Epithelial cell of prostate (primary cell): ENCODE data around the gene CELSR3.

Experiments
- DNase-seq: peaks from one replicate; pipeline ENCODE4 v3.0.0-alpha.2; 2011; ENCODE audit warnings: low read depth, low spot score
- H3K27ac ChIP-seq: fragments of 450-650 bp; 2 replicates; pipeline ENCODE4 v1.5.1; 2017; ENCODE audit warnings: mild to moderate bottlenecking

The CELSR3 gene

GRCh38 chr3:48662753-48663488 is at the start of gene CELSR3:
CELSR3 (minus strand) TSS chr3:48662886; CDS start chr3:48662634, 252 bp downstream.
- peak within 1 kb of the TSS; percentile 94 for H3K27ac ChIP-seq
- DNase-seq, result peak; percentile 68

- H3K27ac ChIP-seq, result peak overlapping the region; percentile 98
- no peak for DNase-seq
Measured at GRCh38 chr3:48711727-48712126, 49.0 kb upstream of the CELSR3 start.

- peak; percentile 82 for DNase-seq
- peak overlapping the region; percentile 98 for H3K27ac ChIP-seq
Measured at GRCh38 chr3:48709051-48709461, 46.4 kb upstream of the CELSR3 start.

GRCh38 chr3:48708481-48708889 is 45.8 kb upstream of the CELSR3 start:
- DNase-seq, result no peak
- H3K27ac ChIP-seq, result peak overlapping the region; percentile 98

DNA sequence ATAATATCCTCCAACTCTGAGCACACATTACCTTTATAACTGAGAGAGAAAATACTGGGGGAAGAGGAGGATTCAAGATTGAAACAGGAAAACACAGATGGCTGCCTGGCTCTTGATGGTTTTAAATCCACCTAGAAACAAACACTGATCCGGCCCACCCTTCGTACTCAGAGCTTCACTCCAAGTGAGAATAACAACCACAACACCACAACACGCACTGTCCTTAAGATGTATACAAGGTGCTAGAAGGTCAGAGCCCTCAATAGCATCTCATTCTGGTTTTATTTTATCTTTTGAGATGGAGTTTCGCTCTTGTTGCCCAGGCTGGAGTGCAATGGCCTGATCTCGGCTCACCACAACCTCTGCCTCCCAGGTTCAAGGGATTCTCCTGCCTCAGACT is 44.5 kb upstream of the CELSR3 start:
- no peak for DNase-seq
- peak overlapping the region; percentile 98 for H3K27ac ChIP-seq

DNA sequence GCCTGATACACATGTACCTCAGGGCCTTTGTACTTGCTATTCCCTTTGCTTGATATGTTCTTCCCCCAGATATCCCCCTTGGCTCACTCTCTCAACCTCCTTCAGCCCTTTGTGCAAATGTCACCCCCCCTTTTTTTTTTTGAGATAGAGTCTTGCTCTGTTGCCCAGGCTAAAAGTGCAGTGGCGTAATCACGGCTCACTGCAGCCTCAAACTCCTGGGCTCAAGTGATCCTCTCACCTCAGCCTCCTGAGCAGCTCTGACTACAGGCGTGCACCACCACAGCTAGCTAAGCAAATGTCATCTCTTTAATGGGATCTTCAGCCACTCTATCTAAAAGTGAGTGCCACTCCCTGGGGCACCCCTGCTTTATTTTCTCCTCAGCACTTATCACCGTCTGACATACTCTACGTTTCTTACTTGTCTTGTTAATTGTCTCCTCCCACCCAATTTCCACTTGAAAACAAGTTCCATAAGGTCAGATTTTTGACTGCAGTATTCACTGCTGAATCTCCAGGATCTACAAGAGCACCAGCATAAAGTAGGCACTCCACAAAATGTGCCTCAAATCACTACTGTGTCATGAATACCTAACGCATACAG is 39.7 kb upstream of the CELSR3 start:
- no peak overlapping the region for H3K27ac ChIP-seq
- no peak for DNase-seq

- DNase-seq, result no peak
- no peak overlapping the region for H3K27ac ChIP-seq
Measured at GRCh38 chr3:48700731-48701405, 38.2 kb upstream of the CELSR3 start.

DNA sequence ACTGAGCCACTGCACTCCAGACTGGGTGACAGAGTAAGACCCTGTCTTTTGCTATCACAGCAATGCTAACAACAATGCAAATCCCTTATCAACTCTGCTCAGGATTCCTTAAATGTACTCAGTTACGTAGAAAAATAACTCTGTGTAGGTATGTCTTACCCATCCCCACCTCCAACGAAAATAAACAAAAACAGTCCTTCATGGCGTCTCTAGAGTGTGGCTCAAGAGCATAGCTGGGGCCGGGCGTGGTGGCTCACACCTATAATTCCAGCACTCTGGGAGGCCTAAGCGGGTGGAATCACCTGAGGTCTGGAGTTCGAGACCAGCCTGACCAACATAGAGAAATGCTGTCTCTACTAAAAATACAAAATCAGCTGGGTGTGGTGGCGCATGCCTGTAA is 36.2 kb upstream of the CELSR3 start:
- H3K27ac ChIP-seq, result no peak overlapping the region
- no peak for DNase-seq

GRCh38 chr3:48697952-48698351 is 35.3 kb upstream of the CELSR3 start:
- H3K27ac ChIP-seq, result peak overlapping the region; percentile 5
- DNase-seq, result no peak

- peak overlapping the region; percentile 82 for H3K27ac ChIP-seq
- no peak for DNase-seq
Measured at GRCh38 chr3:48696601-48697000, 33.9 kb upstream of the CELSR3 start.

DNA sequence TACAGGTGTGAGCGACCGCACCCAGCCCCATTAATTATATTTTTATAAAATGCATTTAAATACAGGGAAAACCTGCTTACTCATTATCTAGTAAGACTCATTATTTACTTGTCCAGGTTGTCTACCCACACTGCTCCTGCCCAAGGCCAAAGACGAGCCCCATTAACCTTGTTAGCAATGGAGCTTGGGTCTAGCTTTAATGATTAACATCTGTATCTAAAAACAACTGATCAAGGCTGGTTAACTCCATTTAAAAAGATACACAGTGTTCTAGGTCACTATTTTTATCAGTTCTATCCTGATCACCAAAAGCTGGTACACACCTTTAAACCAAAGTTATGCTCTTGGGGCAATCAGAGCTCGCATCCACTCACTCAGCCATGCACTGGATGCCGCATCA is 33.5 kb upstream of the CELSR3 start:
- peak overlapping the region; percentile 82 for H3K27ac ChIP-seq
- DNase-seq, result no peak

GRCh38 chr3:48695393-48695753 is 32.7 kb upstream of the CELSR3 start:
- H3K27ac ChIP-seq, result peak overlapping the region; percentile 82

GRCh38 chr3:48694610-48695392 is 32.1 kb upstream of the CELSR3 start:
- H3K27ac ChIP-seq, result peak overlapping the region; percentile 82
- no peak for DNase-seq

More at GRCh38 chr3:48695393-48695753, 32.7 kb upstream of the CELSR3 start:
- no peak for DNase-seq

DNA sequence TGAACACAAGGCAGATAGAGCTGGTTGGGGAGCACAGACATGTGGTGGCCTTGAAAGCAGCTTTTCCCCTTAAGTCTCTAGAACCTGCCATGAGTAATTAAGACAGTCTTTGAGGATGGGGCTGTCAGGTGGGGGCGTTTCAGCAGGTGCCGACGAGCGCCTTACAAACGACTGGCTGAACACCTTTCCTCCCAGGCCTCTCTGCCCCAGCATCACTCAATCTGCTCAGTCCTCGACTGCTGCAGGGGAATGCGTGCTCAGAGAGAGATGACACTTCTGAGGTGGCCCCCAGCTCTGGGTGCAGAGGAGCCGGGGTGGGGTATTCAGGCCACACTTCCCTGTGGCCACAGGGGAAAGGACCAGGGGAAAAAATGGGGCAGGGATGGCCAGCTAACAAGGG is 31.1 kb upstream of the CELSR3 start:
- no peak for DNase-seq
- peak overlapping the region; percentile 82 for H3K27ac ChIP-seq

GRCh38 chr3:48692551-48692950 is 29.9 kb upstream of the CELSR3 start:
- peak overlapping the region; percentile 82 for H3K27ac ChIP-seq
- DNase-seq, result no peak

- H3K27ac ChIP-seq, result no peak overlapping the region
Measured at GRCh38 chr3:48690846-48691458, 28.3 kb upstream of the CELSR3 start.

GRCh38 chr3:48689384-48689783 is 26.7 kb upstream of the CELSR3 start:
- no peak overlapping the region for H3K27ac ChIP-seq
- no peak for DNase-seq

More at GRCh38 chr3:48690846-48691458, 28.3 kb upstream of the CELSR3 start:
- no peak for DNase-seq

DNA sequence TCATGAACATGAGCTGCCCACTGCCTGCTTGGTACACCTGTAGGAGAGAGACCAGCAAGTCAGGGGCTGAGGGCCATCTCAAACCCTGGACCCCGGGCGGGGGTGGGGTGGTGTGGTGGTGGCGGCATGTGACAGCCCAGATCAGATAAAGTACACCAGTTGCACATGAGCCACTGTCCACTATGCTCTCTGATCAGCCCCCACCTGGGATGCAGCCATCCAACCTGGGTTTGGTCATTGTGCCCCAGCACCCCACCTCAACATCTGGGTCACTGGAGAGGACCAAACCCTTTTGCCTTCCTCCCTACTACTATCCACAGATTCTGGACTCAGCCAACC is 26.0 kb upstream of the CELSR3 start:
- DNase-seq, result no peak
- H3K27ac ChIP-seq, result no peak overlapping the region

DNA sequence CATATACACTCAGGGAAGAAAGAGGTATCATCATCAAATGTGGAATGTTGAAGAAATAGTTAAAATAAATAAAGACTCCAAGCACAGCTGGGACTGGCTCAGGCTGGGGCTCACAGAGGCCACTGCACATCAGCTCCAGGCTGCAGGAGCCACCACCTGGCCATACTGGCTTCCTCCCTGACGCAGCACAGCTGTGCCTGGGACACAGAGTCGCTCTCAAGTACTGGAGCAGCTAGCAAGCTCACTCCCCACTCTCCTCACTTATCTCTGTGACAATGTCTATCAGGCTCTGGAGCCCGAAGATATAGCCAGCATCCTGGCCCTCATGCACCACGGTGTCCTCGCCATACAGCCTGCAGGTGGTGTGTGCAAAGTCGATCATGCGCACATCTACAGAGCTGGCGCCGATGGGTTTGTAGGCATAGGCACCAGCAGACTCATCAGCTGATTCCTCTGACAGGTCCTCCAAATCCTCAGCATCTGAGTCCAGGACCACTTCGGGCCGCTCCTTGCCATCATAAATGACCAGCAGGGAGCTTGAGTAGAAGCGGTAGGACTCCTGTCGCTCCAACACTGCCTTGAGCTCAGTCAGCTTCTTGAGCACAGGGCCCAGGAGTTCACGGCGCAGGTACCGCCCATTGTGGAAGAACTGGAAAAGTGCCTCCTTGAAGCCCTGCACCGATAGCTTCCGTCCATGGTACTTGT is 25.5 kb upstream of the CELSR3 start:
- no peak overlapping the region for H3K27ac ChIP-seq
- no peak for DNase-seq

DNA sequence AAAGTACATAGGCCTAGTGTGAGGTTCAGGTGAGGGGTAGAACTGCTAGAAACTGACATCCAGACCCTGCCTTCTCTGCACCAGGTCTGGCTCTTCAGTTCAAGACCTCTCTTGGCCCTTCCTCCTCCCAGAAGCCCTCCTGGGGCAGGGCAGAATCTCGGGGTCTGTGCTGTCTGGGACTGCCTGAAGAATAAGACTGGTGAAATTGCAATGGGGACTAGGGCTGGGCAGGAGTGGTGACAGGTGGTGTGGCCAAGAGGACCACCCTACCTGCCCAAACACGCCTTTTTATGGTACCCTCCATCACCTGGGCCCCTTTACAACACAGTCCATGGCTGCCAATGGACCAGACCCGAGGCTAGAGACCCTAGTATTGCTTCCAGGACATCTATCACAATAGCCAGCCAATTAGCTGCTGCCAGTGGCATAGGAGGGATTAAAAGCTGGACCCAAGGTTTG is 24.6 kb upstream of the CELSR3 start:
- H3K27ac ChIP-seq, result peak overlapping the region; percentile 66
- no peak for DNase-seq
